Adrenal gland (tissue), 5 donors: ENCODE results near the gene EGLN2.
A peak's percentile ranks its signal among the peaks of the same experiment; 100 is the strongest.
"Not testable (repeated sequence)": the region's sequence is repeated elsewhere in the genome, so short reads cannot be mapped to it uniquely, and the experiment has no call there.

Source experiments
- POLR2A ChIP-seq, 2 donors: fragments of 450-650 bp; IDR thresholded peaks; one replicate each; pipeline ENCODE4 v1.6.1; 2017; ENCODE audit warnings: antibody characterized with exemption in 2 of 2, mild to moderate bottlenecking in 2 of 2, moderate library complexity in 1 of 2
- TF ChIP-seq, protein P1 (sequence below), 6 experiments: fragments of 450-650 bp in 4 of 6; fragments of 200-600 bp in 2 of 6; sonication (generic) in 1 of 6; IDR thresholded peaks; 1 replicate in 5 of 6; 2 replicates in 1 of 6; pipeline versions ENCODE4 v1.5.1 to v1.8.0; 2016 to 2021; ENCODE audit warnings: antibody characterized with exemption in 6 of 6, mild to moderate bottlenecking in 2 of 6, moderate library complexity in 1 of 6
- donor health status: DM: no; HTN: no; CAD: no.

- TF ChIP-seq, protein P1, sequence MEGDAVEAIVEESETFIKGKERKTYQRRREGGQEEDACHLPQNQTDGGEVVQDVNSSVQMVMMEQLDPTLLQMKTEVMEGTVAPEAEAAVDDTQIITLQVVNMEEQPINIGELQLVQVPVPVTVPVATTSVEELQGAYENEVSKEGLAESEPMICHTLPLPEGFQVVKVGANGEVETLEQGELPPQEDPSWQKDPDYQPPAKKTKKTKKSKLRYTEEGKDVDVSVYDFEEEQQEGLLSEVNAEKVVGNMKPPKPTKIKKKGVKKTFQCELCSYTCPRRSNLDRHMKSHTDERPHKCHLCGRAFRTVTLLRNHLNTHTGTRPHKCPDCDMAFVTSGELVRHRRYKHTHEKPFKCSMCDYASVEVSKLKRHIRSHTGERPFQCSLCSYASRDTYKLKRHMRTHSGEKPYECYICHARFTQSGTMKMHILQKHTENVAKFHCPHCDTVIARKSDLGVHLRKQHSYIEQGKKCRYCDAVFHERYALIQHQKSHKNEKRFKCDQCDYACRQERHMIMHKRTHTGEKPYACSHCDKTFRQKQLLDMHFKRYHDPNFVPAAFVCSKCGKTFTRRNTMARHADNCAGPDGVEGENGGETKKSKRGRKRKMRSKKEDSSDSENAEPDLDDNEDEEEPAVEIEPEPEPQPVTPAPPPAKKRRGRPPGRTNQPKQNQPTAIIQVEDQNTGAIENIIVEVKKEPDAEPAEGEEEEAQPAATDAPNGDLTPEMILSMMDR (IDR thresholded peaks at IDR 0.05), result peak; percentile 5 to 43 (median 30)
- not testable (repeated sequence) for TF ChIP-seq POLR2A (IDR thresholded peaks at IDR 0.05)
Measured at GRCh38 chr19:40818480-40819399, 19.7 kb downstream of the EGLN2 start.
